ENCODE measurements around the gene CCDC134. TPM values are rescaled to one million over a fixed set of nuclear protein-coding genes. Genes with fewer than 3 reads are reported as not detected.

Gene CCDC134
- total RNA-seq, 1 experiment from 2014 or later = 7.9 TPM

GRCh38 chr22:41830174-41830573 is 29.7 kb downstream of the CCDC134 start:
- Histone ChIP-seq H3F3A (ENCODE audit: low read length, unreplicated experiment) (no peaks in the 10 kb centered on the region), H3K36me3 (ENCODE audit: low read depth, low read length) (no peaks in the 10 kb centered on the region), H3K27me3 (ENCODE audit: low read length) (no peaks in the 10 kb centered on the region), H3K4me1 (ENCODE audit: insufficient read depth, low read length) (peaks cover 13% of the 10 kb centered on the region), H2AFZ (ENCODE audit: low read length) (no peak overlapping the region), H3K9me3 (ENCODE audit: low read length) (no peaks in the 10 kb centered on the region), H3K9me2 (replicated peaks; ENCODE audit: low read length) (no peaks in the 10 kb centered on the region), H3K79me2 (ENCODE audit: low read length) (peaks cover 22% of the 10 kb centered on the region), H3K4me3 (ENCODE audit: low read length) (no peak overlapping the region), H3K9ac (ENCODE audit: low read length) (no peak overlapping the region), H4K20me1 (ENCODE audit: low read length) (0 out of 2 replicates have a peak, but pooled peaks cover 11% of the 10 kb centered on the region), H3K27ac (ENCODE audit: low read length) (no peak overlapping the region), H3K4me2 (ENCODE audit: low read length) (no peak overlapping the region)
- intact Hi-C loops (cut with micrococcal nuclease) = no loop called here
- ATAC-seq (no peak), DNase-seq (no peak)
- ChIA-PET POLR2A (ENCODE audit: unreplicated experiment) (no interaction called here), CTCF (no interaction called here)
- TF ChIP-seq, protein P1, sequence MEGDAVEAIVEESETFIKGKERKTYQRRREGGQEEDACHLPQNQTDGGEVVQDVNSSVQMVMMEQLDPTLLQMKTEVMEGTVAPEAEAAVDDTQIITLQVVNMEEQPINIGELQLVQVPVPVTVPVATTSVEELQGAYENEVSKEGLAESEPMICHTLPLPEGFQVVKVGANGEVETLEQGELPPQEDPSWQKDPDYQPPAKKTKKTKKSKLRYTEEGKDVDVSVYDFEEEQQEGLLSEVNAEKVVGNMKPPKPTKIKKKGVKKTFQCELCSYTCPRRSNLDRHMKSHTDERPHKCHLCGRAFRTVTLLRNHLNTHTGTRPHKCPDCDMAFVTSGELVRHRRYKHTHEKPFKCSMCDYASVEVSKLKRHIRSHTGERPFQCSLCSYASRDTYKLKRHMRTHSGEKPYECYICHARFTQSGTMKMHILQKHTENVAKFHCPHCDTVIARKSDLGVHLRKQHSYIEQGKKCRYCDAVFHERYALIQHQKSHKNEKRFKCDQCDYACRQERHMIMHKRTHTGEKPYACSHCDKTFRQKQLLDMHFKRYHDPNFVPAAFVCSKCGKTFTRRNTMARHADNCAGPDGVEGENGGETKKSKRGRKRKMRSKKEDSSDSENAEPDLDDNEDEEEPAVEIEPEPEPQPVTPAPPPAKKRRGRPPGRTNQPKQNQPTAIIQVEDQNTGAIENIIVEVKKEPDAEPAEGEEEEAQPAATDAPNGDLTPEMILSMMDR (conservative IDR thresholded peaks at IDR 0.05; ENCODE audit: low read depth, low read length) = no peak
- TF ChIP-seq EZH2 (IDR thresholded peaks at IDR 0.05; ENCODE audit: low read length, unreplicated experiment) = no peak
- BruUV-seq (replicated peaks) = no TSS peak

GRCh38 chr22:41831383-41831782 is 30.9 kb downstream of the CCDC134 start:
- no peaks in the 10 kb centered on the region for H3K9me2 ChIP-seq (replicated peaks; ENCODE audit: low read length)
- H3K27me3 ChIP-seq (ENCODE audit: low read length) = no peaks in the 10 kb centered on the region
- H3K27ac ChIP-seq (ENCODE audit: low read length) = 0 out of 2 replicates have a peak overlapping the region, but pooled peaks have one; percentile 94
- H3F3A ChIP-seq (ENCODE audit: low read length, unreplicated experiment) = no peaks in the 10 kb centered on the region
- H4K20me1 ChIP-seq (ENCODE audit: low read length) = 0 out of 2 replicates have a peak, but pooled peaks cover 11% of the 10 kb centered on the region
- H3K4me2 ChIP-seq (ENCODE audit: low read length) = no peak overlapping the region
- ChIA-PET POLR2A (ENCODE audit: unreplicated experiment) (interaction anchor here (0.6 kb wide), 1 partner anchor 13 kb away, joined by 5 read pairs; no protein-coding TSS in a partner anchor), CTCF (no interaction called here)
- ATAC-seq (no peak), DNase-seq (no peak)
- H3K9ac ChIP-seq (ENCODE audit: low read length) = no peak overlapping the region
- H3K9me3 ChIP-seq (ENCODE audit: low read length) = no peaks in the 10 kb centered on the region
- no peak for TF ChIP-seq EZH2 (IDR thresholded peaks at IDR 0.05; ENCODE audit: low read length, unreplicated experiment)
- TF ChIP-seq EZH2phosphoT487 (IDR thresholded peaks at IDR 0.05; ENCODE audit: borderline replicate concordance, low read length) = no peak
- TF ChIP-seq, protein P1 (conservative IDR thresholded peaks at IDR 0.05; ENCODE audit: low read depth, low read length) = no peak
- peaks cover 7% of the 10 kb centered on the region for H3K36me3 ChIP-seq (ENCODE audit: low read depth, low read length)
- H3K4me3 ChIP-seq (ENCODE audit: low read length) = no peak overlapping the region
- H3K4me1 ChIP-seq (ENCODE audit: insufficient read depth, low read length) = peaks cover 13% of the 10 kb centered on the region
- BruUV-seq (replicated peaks) = no TSS peak
- H2AFZ ChIP-seq (ENCODE audit: low read length) = no peak overlapping the region
- intact Hi-C loops (cut with micrococcal nuclease) = no loop called here
- H3K79me2 ChIP-seq (ENCODE audit: low read length) = peaks cover 32% of the 10 kb centered on the region

- Histone ChIP-seq H3K4me1 (ENCODE audit: insufficient read depth, low read length) (peaks cover 13% of the 10 kb centered on the region), H3K36me3 (ENCODE audit: low read depth, low read length) (peaks cover 14% of the 10 kb centered on the region), H3K4me3 (ENCODE audit: low read length) (peak overlapping the region; percentile 72), H3K27ac (ENCODE audit: low read length) (peak overlapping the region; percentile 94), H3K27me3 (ENCODE audit: low read length) (no peaks in the 10 kb centered on the region), H3F3A (ENCODE audit: low read length, unreplicated experiment) (no peaks in the 10 kb centered on the region), H3K79me2 (ENCODE audit: low read length) (peaks cover 39% of the 10 kb centered on the region), H2AFZ (ENCODE audit: low read length) (peak overlapping the region; percentile 64), H3K4me2 (ENCODE audit: low read length) (peak overlapping the region; percentile 79), H4K20me1 (ENCODE audit: low read length) (0 out of 2 replicates have a peak, but pooled peaks cover 11% of the 10 kb centered on the region), H3K9me2 (replicated peaks; ENCODE audit: low read length) (no peaks in the 10 kb centered on the region), H3K9ac (ENCODE audit: low read length) (peak overlapping the region; percentile 95), H3K9me3 (ENCODE audit: low read length) (no peaks in the 10 kb centered on the region)
- ChIA-PET CTCF (interaction anchor here (0.6 to 1.0 kb wide), 2 partner anchors 135 to 535 kb away, joined by 3 read pairs; no protein-coding TSS in a partner anchor), POLR2A (ENCODE audit: unreplicated experiment) (interaction anchor here (0.6 kb wide), 4 partner anchors 13 to 159 kb away, joined by 3 to 6 read pairs (median 4); no protein-coding TSS in a partner anchor)
- BruUV-seq (replicated peaks) = TSS peak; percentile 91
- ATAC-seq (no peak), DNase-seq (no peak)
- intact Hi-C loops (cut with micrococcal nuclease) = no loop called here
- TF ChIP-seq, protein P1 (conservative IDR thresholded peaks at IDR 0.05; ENCODE audit: low read depth, low read length) = no peak
- TF ChIP-seq EZH2 (IDR thresholded peaks at IDR 0.05; ENCODE audit: low read length, unreplicated experiment) = no peak
- TF ChIP-seq EZH2phosphoT487 (IDR thresholded peaks at IDR 0.05; ENCODE audit: borderline replicate concordance, low read length) = no peak
Observed at GRCh38 chr22:41831828-41832552, 31.5 kb downstream of the CCDC134 start.
